GM12874 (cell line): Measurements from ENCODE around the gene IFNA2.

Experiments used
- CTCF ChIP-seq: IDR thresholded peaks from 2 replicates; pipeline ENCODE4 v1.5.1; 2011; ENCODE audit warnings: low read depth, mild to moderate bottlenecking, control low read depth, low read length, moderate library complexity; ENCODE audit not compliant: insufficient read depth

Gene IFNA2

GRCh38 chr9:21362287-21362686 is 22.9 kb downstream of the IFNA2 start:
- no peak for TF ChIP-seq CTCF

GRCh38 chr9:21357479-21358460 is 27.4 kb downstream of the IFNA2 start:
- TF ChIP-seq CTCF, result no peak

- no peak for TF ChIP-seq CTCF
Measured at GRCh38 chr9:21350787-21351186, 34.4 kb downstream of the IFNA2 start, which contains the start of gene IFNA6. TSS of gene IFNA6 (minus strand) at chr9:21350887. CDS start at chr9:21350887, 0 bp downstream.

DNA sequence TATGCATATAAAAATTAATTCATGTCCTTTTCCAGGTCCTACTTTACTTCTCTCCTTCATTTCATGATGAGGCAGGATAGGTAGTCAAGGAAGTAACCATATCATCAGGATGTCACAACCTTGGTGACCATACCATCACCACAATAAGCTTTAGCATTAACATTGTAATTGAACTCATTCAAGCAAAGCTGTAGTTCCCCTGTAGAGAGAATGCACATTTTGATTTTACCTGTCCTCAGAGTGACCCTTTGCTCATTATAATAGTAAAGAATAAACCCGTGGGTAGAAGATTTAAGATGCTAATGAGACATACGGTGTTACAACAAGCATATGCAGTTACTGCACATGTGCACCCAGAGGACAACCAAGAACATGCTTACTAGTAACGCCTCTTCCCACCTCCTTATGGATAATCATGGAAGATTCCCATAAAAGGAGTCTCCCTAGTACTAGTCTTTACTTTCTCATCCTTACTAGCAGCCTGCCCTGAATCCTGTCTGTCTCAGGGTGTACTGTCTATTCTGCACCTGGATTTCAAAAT is 36.7 kb downstream of the IFNA2 start:
- no peak for TF ChIP-seq CTCF

GRCh38 chr9:21340735-21341134 is 44.5 kb downstream of the IFNA2 start:
- TF ChIP-seq CTCF, result no peak

DNA sequence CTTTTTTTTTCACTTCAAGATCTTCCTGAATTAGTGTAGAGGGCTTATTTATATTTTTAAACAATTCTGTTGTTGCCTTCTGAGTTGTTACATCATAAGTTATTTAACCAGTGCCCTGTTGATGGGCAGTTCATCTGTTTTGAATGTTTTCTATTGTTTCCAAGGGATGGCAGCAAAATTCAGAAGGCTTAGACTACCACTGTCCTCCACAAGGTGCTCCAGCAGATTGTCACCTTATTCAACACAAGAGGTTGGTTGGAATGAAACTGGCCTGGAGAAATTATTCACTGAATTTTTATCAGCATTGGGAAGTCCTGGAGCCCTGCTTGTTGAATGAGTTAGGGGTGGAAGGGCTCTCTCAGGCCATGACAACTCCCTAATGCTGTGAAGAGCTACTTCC is 48.7 kb downstream of the IFNA2 start:
- TF ChIP-seq CTCF, result no peak
